Ovary (tissue), 3 donors: ENCODE measurements around the gene MYO1F.

ENCODE experiments used
- EP300 ChIP-seq: sonication (generic); formaldehyde crosslinking; IDR thresholded peaks from one replicate; pipeline ENCODE4 v1.6.1; 2017; ENCODE audit warnings: antibody characterized with exemption
- POLR2A ChIP-seq: fragments of 450-650 bp; IDR thresholded peaks from one replicate; pipeline ENCODE4 v1.6.1; 2017; ENCODE audit warnings: antibody characterized with exemption, mild to moderate bottlenecking, moderate library complexity
- TF ChIP-seq, protein P1 (sequence below), 3 donors: fragments of 450-650 bp in 2 of 3; fragments of 200-600 bp in 1 of 3; IDR thresholded peaks; one replicate each; pipeline versions ENCODE4 v1.5.1 to v1.8.0; 2016 to 2022; ENCODE audit warnings: antibody characterized with exemption in 3 of 3, mild to moderate bottlenecking in 1 of 3
- donor health status: DM: no; HTN: no; CAD: no.

DNA sequence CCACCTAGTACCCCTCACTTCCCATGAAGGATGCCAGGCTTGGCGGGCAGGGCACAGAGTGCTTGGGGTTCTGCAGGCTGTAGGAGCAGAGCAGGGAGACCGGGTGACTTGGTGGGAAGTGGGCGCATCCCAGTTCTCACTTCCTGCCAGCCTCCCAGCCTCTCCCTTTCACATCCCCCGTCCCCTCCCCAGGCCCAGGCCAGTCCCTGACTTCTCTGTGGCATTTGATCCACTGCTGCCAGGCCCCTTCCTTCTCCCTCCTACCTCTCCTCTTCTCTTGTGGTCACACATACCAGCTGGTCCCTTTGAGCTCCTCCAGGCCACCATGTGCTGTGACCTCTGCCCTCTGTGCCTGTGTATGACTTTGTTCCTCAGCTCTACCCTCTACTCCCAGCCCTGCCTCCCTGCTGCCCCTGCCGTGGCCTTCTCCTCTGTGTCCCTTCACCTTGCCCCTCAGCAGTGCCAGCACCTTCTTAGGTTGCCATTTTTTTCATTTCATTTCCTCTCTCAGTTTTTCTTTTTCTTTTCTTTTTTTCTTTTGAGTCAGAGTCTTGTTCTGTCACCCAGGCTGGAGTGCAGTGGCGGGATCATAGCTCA is 19.5 kb downstream of the MYO1F start:
- TF ChIP-seq, protein P1, sequence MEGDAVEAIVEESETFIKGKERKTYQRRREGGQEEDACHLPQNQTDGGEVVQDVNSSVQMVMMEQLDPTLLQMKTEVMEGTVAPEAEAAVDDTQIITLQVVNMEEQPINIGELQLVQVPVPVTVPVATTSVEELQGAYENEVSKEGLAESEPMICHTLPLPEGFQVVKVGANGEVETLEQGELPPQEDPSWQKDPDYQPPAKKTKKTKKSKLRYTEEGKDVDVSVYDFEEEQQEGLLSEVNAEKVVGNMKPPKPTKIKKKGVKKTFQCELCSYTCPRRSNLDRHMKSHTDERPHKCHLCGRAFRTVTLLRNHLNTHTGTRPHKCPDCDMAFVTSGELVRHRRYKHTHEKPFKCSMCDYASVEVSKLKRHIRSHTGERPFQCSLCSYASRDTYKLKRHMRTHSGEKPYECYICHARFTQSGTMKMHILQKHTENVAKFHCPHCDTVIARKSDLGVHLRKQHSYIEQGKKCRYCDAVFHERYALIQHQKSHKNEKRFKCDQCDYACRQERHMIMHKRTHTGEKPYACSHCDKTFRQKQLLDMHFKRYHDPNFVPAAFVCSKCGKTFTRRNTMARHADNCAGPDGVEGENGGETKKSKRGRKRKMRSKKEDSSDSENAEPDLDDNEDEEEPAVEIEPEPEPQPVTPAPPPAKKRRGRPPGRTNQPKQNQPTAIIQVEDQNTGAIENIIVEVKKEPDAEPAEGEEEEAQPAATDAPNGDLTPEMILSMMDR (IDR thresholded peaks at IDR 0.05) = no peak
- TF ChIP-seq EP300 (no peak), POLR2A (no peak)
